Stimulated activated CD4-positive, alpha-beta T cell treated with anti-CD3 and anti-CD28 coated beads, Interleukin-15, amount 100 ng/mL, for 24 hours (primary cell): Measurements from ENCODE around the gene CREB3.

ENCODE experiments used
- DNase-seq: peaks from one replicate; pipeline ENCODE4 v3.0.0-alpha.2; 2020

The CREB3 gene

GRCh38 chr9:35732185-35732799 is at the start of gene CREB3, which contains the start of gene TLN1:
TSS of gene CREB3 (plus strand) at chr9:35732666. CDS start at chr9:35732773, 107 bp downstream.
TSS of gene TLN1 (minus strand) at chr9:35732195. CDS start at chr9:35725694, 6,501 bp downstream.
- peak; percentile 98 for DNase-seq

GRCh38 chr9:35683323-35683722 is 49.1 kb upstream of the CREB3 start:
- DNase-seq = no peak

GRCh38 chr9:35684921-35685320 is 47.5 kb upstream of the CREB3 start:
- no peak for DNase-seq

GRCh38 chr9:35685506-35685905 is 47.0 kb upstream of the CREB3 start:
- no peak for DNase-seq

GRCh38 chr9:35686222-35687203 is 46.0 kb upstream of the CREB3 start:
- DNase-seq = no peak

- DNase-seq = no peak
Measured at GRCh38 chr9:35687306-35687705, 45.2 kb upstream of the CREB3 start.

- DNase-seq = no peak
Measured at GRCh38 chr9:35687972-35688557, 44.4 kb upstream of the CREB3 start.

GRCh38 chr9:35688558-35689541 is 43.6 kb upstream of the CREB3 start:
- DNase-seq = no peak

GRCh38 chr9:35689542-35690293 is 42.7 kb upstream of the CREB3 start, which contains the start of gene TPM2:
TSS of gene TPM2 (minus strand) at chr9:35689925. CDS start at chr9:35689817, 108 bp downstream.
- DNase-seq = no peak

GRCh38 chr9:35690294-35690613 is 42.2 kb upstream of the CREB3 start:
- DNase-seq = no peak

- DNase-seq = peak; percentile 66
Measured at GRCh38 chr9:35690614-35691333, 41.7 kb upstream of the CREB3 start.

- DNase-seq = no peak
Measured at GRCh38 chr9:35691334-35691650, 41.2 kb upstream of the CREB3 start.

- DNase-seq = no peak
Measured at GRCh38 chr9:35691757-35692301, 40.6 kb upstream of the CREB3 start.

- DNase-seq = no peak
Measured at GRCh38 chr9:35695943-35696401, 36.5 kb upstream of the CREB3 start.

- DNase-seq = peak; percentile 62
Measured at GRCh38 chr9:35696520-35697215, 35.8 kb upstream of the CREB3 start.

- DNase-seq = no peak
Measured at GRCh38 chr9:35697486-35697885, 35.0 kb upstream of the CREB3 start.

- no peak for DNase-seq
Measured at GRCh38 chr9:35698231-35698630, 34.2 kb upstream of the CREB3 start.

- DNase-seq = no peak
Measured at GRCh38 chr9:35700031-35700430, 32.4 kb upstream of the CREB3 start.

GRCh38 chr9:35700942-35701341 is 31.5 kb upstream of the CREB3 start:
- DNase-seq = no peak

GRCh38 chr9:35702696-35703095 is 29.8 kb upstream of the CREB3 start:
- no peak for DNase-seq
